PFSK-1 (cell line): ENCODE results near the gene LTO1.

Experiments used
- POLR2AphosphoS5 ChIP-seq: IDR thresholded peaks from 2 replicates; pipeline ENCODE4 v1.6.1; 2012; ENCODE audit warnings: low read depth, mild to moderate bottlenecking, control low read depth, low read length, moderate library complexity
- REST ChIP-seq, 2 experiments: IDR thresholded peaks; 2 replicates each; pipeline versions ENCODE4 v1.6.1 to v1.8.0; 2011 to 2012; ENCODE audit warnings: low read depth in 2 of 2, low read length in 2 of 2, control low read depth in 1 of 2, inconsistent platforms in 1 of 2, mild to moderate bottlenecking in 1 of 2, moderate library complexity in 1 of 2; ENCODE audit not compliant: insufficient read depth in 1 of 2
- TAF1 ChIP-seq: IDR thresholded peaks from 2 replicates; pipeline ENCODE4 v1.6.1; 2012; ENCODE audit warnings: low read length, control low read depth, borderline replicate concordance; ENCODE audit not compliant: insufficient read depth

GRCh38 chr11:69647390-69647748, 27.8 kb downstream of the LTO1 start:
- TF ChIP-seq REST (IDR thresholded peaks at IDR 0.05; ENCODE audit: insufficient read depth in 1 of 2, low read depth in 2 of 2, low read length in 2 of 2) (no peak), POLR2AphosphoS5 (peak; percentile 4; the same call in 1 of the 2 replicates), TAF1 (no peak)
